GM06990 (cell line): ENCODE results near the gene EZR.

ENCODE experiments used
- DNase-seq: peaks from one replicate; pipeline ENCODE4 v3.0.0-alpha.2; 2011; ENCODE audit not compliant: insufficient read length; ENCODE audit errors: extremely low read depth
- H3K27me3 ChIP-seq: replicated peaks from 2 replicates; pipeline ENCODE4 v1.6.0; 2011; ENCODE audit warnings: low read length; ENCODE audit not compliant: control insufficient read depth, insufficient read depth
- H3K36me3 ChIP-seq: 2 replicates; pipeline ENCODE4 v1.5.1; 2011; ENCODE audit warnings: low read length; ENCODE audit not compliant: control insufficient read depth, insufficient read depth
- H3K4me3 ChIP-seq: replicated peaks from 2 replicates; pipeline ENCODE4 v1.5.1; 2011; ENCODE audit warnings: low read depth, mild to moderate bottlenecking, control low read depth, low read length
- TF ChIP-seq, protein P1 (sequence below): IDR thresholded peaks from 2 replicates; pipeline ENCODE4 v1.5.1; 2011; ENCODE audit warnings: low read length, control low read depth, mild to moderate bottlenecking, inconsistent platforms; ENCODE audit not compliant: insufficient read depth, poor library complexity, severe bottlenecking

EZR gene

DNA sequence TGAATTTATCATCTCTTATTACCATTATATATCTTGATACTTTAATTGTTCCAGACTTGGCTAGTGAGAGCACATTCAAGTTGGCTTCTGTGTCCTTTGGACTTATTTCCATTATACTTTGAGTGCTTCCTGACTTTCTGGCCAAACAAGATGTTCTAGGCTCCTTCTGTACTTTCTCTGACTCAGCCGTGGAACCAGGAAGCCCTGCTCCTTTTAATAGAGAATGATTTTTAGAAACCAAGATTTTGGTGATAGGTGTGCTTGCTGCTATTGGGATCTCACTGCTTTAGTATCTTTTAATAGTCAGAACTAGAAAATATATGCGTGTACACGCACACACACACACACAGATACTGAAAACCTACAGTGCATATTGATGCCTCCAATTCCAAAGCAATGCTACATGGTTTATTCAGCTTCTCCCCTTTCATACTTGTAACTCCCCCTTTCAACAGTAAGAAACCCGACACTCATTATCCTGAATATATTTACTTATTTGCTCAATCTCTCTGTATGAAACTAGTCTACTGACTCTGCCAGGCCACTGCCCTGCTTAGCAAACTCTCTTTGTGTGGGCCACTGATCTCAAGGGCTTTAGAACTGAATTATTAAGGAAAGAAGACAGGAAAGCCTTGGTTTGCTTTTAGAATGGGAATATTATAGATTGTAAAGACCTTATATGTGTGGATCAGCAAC is 42.7 kb upstream of the EZR start:
- DNase-seq: no peak
- Histone ChIP-seq H3K4me3 (no peak overlapping the region), H3K36me3 (no peaks in the 10 kb centered on the region), H3K27me3 (no peaks in the 10 kb centered on the region)
- TF ChIP-seq, protein P1, sequence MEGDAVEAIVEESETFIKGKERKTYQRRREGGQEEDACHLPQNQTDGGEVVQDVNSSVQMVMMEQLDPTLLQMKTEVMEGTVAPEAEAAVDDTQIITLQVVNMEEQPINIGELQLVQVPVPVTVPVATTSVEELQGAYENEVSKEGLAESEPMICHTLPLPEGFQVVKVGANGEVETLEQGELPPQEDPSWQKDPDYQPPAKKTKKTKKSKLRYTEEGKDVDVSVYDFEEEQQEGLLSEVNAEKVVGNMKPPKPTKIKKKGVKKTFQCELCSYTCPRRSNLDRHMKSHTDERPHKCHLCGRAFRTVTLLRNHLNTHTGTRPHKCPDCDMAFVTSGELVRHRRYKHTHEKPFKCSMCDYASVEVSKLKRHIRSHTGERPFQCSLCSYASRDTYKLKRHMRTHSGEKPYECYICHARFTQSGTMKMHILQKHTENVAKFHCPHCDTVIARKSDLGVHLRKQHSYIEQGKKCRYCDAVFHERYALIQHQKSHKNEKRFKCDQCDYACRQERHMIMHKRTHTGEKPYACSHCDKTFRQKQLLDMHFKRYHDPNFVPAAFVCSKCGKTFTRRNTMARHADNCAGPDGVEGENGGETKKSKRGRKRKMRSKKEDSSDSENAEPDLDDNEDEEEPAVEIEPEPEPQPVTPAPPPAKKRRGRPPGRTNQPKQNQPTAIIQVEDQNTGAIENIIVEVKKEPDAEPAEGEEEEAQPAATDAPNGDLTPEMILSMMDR: no peak

GRCh38 chr6:158860279-158860865 is 41.2 kb upstream of the EZR start:
- Histone ChIP-seq H3K4me3 (no peak overlapping the region), H3K36me3 (no peaks in the 10 kb centered on the region), H3K27me3 (no peaks in the 10 kb centered on the region)
- TF ChIP-seq, protein P1: no peak
- DNase-seq: no peak

DNA sequence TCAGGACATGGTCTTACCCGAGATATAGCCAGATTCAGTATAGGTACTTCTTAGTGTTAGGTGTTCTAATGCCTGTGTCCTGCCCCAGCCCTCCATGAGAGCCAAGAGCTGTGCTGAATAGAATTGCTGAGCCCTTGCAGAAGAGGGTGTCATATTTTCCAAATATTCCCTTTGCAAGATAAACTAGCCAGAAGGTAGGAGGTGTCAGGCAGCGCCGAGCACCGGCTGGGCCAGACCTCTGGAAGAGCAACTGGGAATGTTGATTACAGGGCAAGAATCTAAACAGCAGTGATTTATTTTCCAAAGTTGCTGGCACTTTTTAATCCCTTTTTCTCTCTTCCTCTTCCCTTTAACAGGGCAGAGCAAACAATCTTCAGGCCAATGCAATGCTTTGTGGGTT is 37.1 kb upstream of the EZR start:
- H3K36me3 ChIP-seq: no peaks in the 10 kb centered on the region
- no peaks in the 10 kb centered on the region for H3K27me3 ChIP-seq
- TF ChIP-seq, protein P1: no peak
- no peak for DNase-seq
- H3K4me3 ChIP-seq: no peak overlapping the region

DNA sequence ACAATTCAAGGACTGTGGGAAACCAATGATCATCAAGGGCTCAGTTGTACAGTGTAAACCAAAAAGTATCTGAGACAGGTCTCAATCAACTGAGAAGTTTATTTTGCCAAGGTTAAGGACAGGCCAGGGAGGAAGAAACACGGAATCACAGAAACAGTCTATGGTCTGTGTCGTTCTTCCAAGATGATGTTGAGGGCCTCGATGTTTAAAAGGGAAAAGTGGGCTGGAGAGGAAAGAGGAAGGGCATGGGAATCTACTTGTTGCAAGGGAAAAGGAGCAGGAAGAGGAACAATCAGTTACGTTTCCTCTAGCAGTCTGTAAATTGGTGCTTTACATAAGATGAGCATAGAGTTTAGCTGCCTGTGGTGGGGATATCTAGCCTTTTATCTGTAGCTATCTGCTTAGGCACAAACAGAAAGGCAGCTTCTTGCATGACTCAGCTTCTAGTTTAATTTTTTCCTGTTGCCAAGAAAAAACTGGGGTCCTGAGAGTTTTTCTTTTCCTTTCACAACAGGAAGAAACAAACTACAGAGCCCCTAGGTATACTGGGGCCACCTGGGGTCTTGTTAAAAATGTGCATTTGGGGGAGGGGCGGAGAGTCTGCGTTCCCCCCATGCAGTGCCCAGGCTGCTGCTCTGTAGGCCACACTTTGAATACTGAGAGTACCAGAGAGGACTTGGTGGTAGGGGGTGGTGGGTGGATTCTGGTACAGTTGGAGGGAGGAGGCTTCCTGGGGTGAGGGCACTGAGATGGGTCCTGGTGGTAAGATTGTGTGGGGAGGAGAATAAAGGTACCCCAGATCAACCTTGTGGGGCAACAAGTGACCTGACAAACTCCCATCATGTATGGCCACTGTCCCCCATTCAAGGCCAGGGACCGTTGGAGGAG is 35.3 kb upstream of the EZR start:
- TF ChIP-seq, protein P1: no peak
- H3K36me3 ChIP-seq: no peaks in the 10 kb centered on the region
- peak overlapping the region; percentile 36; the same call in 1 of the 2 replicates for H3K4me3 ChIP-seq
- DNase-seq: no peak
- H3K27me3 ChIP-seq: no peaks in the 10 kb centered on the region

DNA sequence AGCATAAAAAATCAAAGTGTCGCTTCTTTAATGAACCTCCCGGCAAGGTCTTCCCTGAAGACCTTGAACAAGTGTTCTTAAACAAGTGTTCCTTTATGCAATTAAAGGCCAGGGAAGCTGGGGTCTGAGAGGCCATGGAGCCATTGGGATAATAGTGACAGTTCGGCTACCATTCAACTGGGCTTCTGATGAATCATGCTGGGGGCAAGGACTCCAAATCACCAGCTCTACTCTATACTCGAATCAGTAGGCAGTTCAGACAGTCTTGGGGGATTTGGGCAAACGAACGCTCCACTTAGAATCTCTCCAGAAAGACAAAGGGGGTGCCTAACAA is 34.7 kb upstream of the EZR start:
- Histone ChIP-seq H3K27me3 (no peaks in the 10 kb centered on the region), H3K4me3 (peak overlapping the region; percentile 36), H3K36me3 (no peaks in the 10 kb centered on the region)
- TF ChIP-seq, protein P1: no peak
- no peak for DNase-seq
